Keratinocyte (primary cell): ENCODE data around the gene ABLIM2.

Experiments
- CTCF ChIP-seq, 3 experiments: IDR thresholded peaks in 1 of 3; conservative IDR thresholded peaks in 1 of 3; optimal IDR thresholded peaks in 1 of 3; 2 replicates in 2 of 3; 3 replicates in 1 of 3; pipeline versions ENCODE3 to v1.5.1; 2011; ENCODE audit warnings: low read length in 3 of 3, mild to moderate bottlenecking in 3 of 3, moderate library complexity in 2 of 3, control low read depth in 1 of 3, inconsistent platforms in 1 of 3; ENCODE audit not compliant: insufficient read depth in 2 of 3; ENCODE audit errors: extremely low read depth in 1 of 3
- EZH2 ChIP-seq: IDR thresholded peaks from one replicate; pipeline ENCODE4 v1.6.1; 2012; ENCODE audit warnings: inconsistent platforms, mild to moderate bottlenecking, low read length, moderate library complexity

- TF ChIP-seq CTCF (optimal IDR thresholded peaks at IDR 0.05 in 1 of 3, IDR thresholded peaks at IDR 0.05 in 1 of 3, conservative IDR thresholded peaks at IDR 0.05 in 1 of 3; ENCODE audit: extremely low read depth in 1 of 3, insufficient read depth in 2 of 3, low read length in 3 of 3) = no peak
- no peak for TF ChIP-seq EZH2
Observed at GRCh38 chr4:8163436-8164193, 5.0 kb upstream of the ABLIM2 start.
